MM.1S (cell line): Measurements from ENCODE around the gene CFD.
"Not testable (repeated sequence)": the region's sequence is repeated elsewhere in the genome, so short reads cannot be mapped to it uniquely, and the experiment has no call there.

ENCODE experiments used
- DNase-seq: peaks from one replicate; pipeline ENCODE4 v3.0.0-alpha.2; 2015
- H2AFZ ChIP-seq: fragments of 300-600 bp; sonication (generic); 2 replicates; pipeline ENCODE4 v1.6.0; 2016; ENCODE audit warnings: antibody characterized with exemption, low read length
- H3F3A ChIP-seq: fragments of 300-600 bp; sonication (generic); 2 replicates; pipeline ENCODE4 v1.6.1; 2016; ENCODE audit warnings: mild to moderate bottlenecking, antibody characterized with exemption, low read length, moderate library complexity, mixed read lengths; ENCODE audit not compliant: insufficient read depth
- H3K27ac ChIP-seq: fragments of 300-600 bp; sonication (generic); 2 replicates; pipeline ENCODE4 v1.5.1; 2016; ENCODE audit warnings: mild to moderate bottlenecking, low read length
- H3K27me3 ChIP-seq: fragments of 300-600 bp; sonication (generic); replicated peaks from 2 replicates; pipeline ENCODE4 v1.6.0; 2016; ENCODE audit warnings: low read length; ENCODE audit not compliant: insufficient read depth
- H3K36me3 ChIP-seq: fragments of 300-600 bp; sonication (generic); replicated peaks from 2 replicates; pipeline ENCODE4 v1.6.1; 2016; ENCODE audit warnings: mild to moderate bottlenecking, low read length, mixed read lengths; ENCODE audit not compliant: insufficient read depth
- H3K4me1 ChIP-seq: fragments of 300-600 bp; sonication (generic); 2 replicates; pipeline ENCODE4 v1.6.1; 2016; ENCODE audit warnings: low read length, mixed read lengths
- H3K4me2 ChIP-seq: fragments of 300-600 bp; sonication (generic); 2 replicates; pipeline ENCODE4 v1.6.0; 2016; ENCODE audit warnings: low read depth, low read length
- H3K4me3 ChIP-seq: fragments of 300-600 bp; sonication (generic); 2 replicates; pipeline ENCODE4 v1.5.1; 2016; ENCODE audit warnings: low read length, mixed read lengths
- H3K79me2 ChIP-seq: fragments of 300-600 bp; sonication (generic); 2 replicates; pipeline ENCODE4 v1.6.1; 2016; ENCODE audit warnings: mixed run types, low read length, mixed read lengths
- H3K9ac ChIP-seq: fragments of 300-600 bp; sonication (generic); 2 replicates; pipeline ENCODE4 v1.6.1; 2016; ENCODE audit warnings: low read length, mixed read lengths
- H3K9me2 ChIP-seq: fragments of 300-600 bp; sonication (generic); replicated peaks from 2 replicates; pipeline ENCODE4 v1.6.1; 2016; ENCODE audit warnings: mild to moderate bottlenecking, low read length, mixed read lengths; ENCODE audit not compliant: insufficient read depth
- H3K9me3 ChIP-seq: fragments of 300-600 bp; sonication (generic); replicated peaks from 2 replicates; pipeline ENCODE4 v1.6.1; 2016; ENCODE audit warnings: mild to moderate bottlenecking, low read length, mixed read lengths; ENCODE audit not compliant: insufficient read depth
- H4K20me1 ChIP-seq: fragments of 300-600 bp; sonication (generic); 2 replicates; pipeline ENCODE4 v1.6.1; 2016; ENCODE audit warnings: mild to moderate bottlenecking, low read length, moderate library complexity, mixed read lengths; ENCODE audit not compliant: insufficient read depth
- CTCF ChIP-seq: fragments of 300-600 bp; sonication (generic); IDR thresholded peaks from 2 replicates; pipeline ENCODE4 v1.5.1; 2016; ENCODE audit warnings: antibody characterized with exemption, low read length, mixed read lengths
- EZH2 ChIP-seq: fragments of 300-600 bp; sonication (generic); optimal IDR thresholded peaks from 2 replicates; pipeline ENCODE3; 2017; ENCODE audit warnings: low read depth, mild to moderate bottlenecking, antibody characterized with exemption, low read length, mixed read lengths
- EZH2phosphoT487 ChIP-seq: fragments of 300-600 bp; sonication (generic); IDR thresholded peaks from 2 replicates; pipeline ENCODE4 v1.6.1; 2018; ENCODE audit warnings: antibody characterized with exemption, low read length

The CFD gene

GRCh38 chr19:853014-853585 lies 6.4 kb upstream of the CFD start:
- no peaks in the 10 kb centered on the region for H3F3A ChIP-seq
- H3K9me3 ChIP-seq, result no peaks in the 10 kb centered on the region
- no peak overlapping the region for H3K4me2 ChIP-seq
- H3K79me2 ChIP-seq, result no peaks in the 10 kb centered on the region
- TF ChIP-seq EZH2phosphoT487, result no peak
- no peak for TF ChIP-seq CTCF
- peaks cover 74% of the 10 kb centered on the region for H3K27me3 ChIP-seq
- H3K36me3 ChIP-seq, result no peaks in the 10 kb centered on the region
- no peaks in the 10 kb centered on the region for H3K9me2 ChIP-seq
- no peak overlapping the region for H3K27ac ChIP-seq
- no peak overlapping the region for H3K9ac ChIP-seq
- DNase-seq, result no peak
- H2AFZ ChIP-seq, result no peak overlapping the region
- H4K20me1 ChIP-seq, result no peaks in the 10 kb centered on the region
- no peak overlapping the region for H3K4me3 ChIP-seq
- H3K4me1 ChIP-seq, result no peaks in the 10 kb centered on the region

GRCh38 chr19:853614-854220 lies 5.7 kb upstream of the CFD start:
- not testable (repeated sequence) for DNase-seq, H3K4me2 ChIP-seq

GRCh38 chr19:854549-854948 lies 4.9 kb upstream of the CFD start:
- H3K4me2 ChIP-seq, result no peak overlapping the region
- H3K79me2 ChIP-seq, result no peaks in the 10 kb centered on the region
- H3K4me1 ChIP-seq, result no peaks in the 10 kb centered on the region
- no peaks in the 10 kb centered on the region for H3K9me3 ChIP-seq
- H4K20me1 ChIP-seq, result no peaks in the 10 kb centered on the region
- no peak overlapping the region for H3K4me3 ChIP-seq
- no peaks in the 10 kb centered on the region for H3K9me2 ChIP-seq
- H2AFZ ChIP-seq, result no peak overlapping the region
- no peaks in the 10 kb centered on the region for H3K36me3 ChIP-seq
- no peak for DNase-seq
- no peak overlapping the region for H3K9ac ChIP-seq
- TF ChIP-seq CTCF (no peak), EZH2 (no peak), EZH2phosphoT487 (no peak)
- no peaks in the 10 kb centered on the region for H3F3A ChIP-seq
- peaks cover 74% of the 10 kb centered on the region for H3K27me3 ChIP-seq
- no peak overlapping the region for H3K27ac ChIP-seq

More at GRCh38 chr19:853614-854220, 5.7 kb upstream of the CFD start:
- not testable (repeated sequence) for H3K9me3 ChIP-seq, H3K27ac ChIP-seq, H3K79me2 ChIP-seq, H3F3A ChIP-seq, H3K9me2 ChIP-seq, H3K36me3 ChIP-seq, H3K9ac ChIP-seq, H2AFZ ChIP-seq, H3K4me3 ChIP-seq, H3K4me1 ChIP-seq, H4K20me1 ChIP-seq
- H3K27me3 ChIP-seq, result peaks cover 74% of the 10 kb centered on the region

GRCh38 chr19:855142-855541 lies 4.3 kb upstream of the CFD start:
- Histone ChIP-seq H3K79me2 (no peaks in the 10 kb centered on the region), H4K20me1 (no peaks in the 10 kb centered on the region), H3K27ac (no peak overlapping the region), H3K27me3 (peaks cover 75% of the 10 kb centered on the region), H2AFZ (no peak overlapping the region), H3K36me3 (no peaks in the 10 kb centered on the region), H3K4me2 (no peak overlapping the region), H3K9me2 (no peaks in the 10 kb centered on the region), H3F3A (no peaks in the 10 kb centered on the region), H3K9me3 (no peaks in the 10 kb centered on the region), H3K4me3 (no peak overlapping the region), H3K9ac (no peak overlapping the region), H3K4me1 (no peaks in the 10 kb centered on the region)
- TF ChIP-seq EZH2 (no peak), EZH2phosphoT487 (no peak), CTCF (no peak)
- DNase-seq, result no peak
